HEK293T (cell line): ENCODE measurements around the gene MCRS1.
"Not testable (repeated sequence)": the region's sequence is repeated elsewhere in the genome, so short reads cannot be mapped to it uniquely, and the experiment has no call there.

Experiments used
- CTCF ChIA-PET: fragments of 350-600 bp; formaldehyde crosslinking; extraction: SDS; loops from one replicate; lab custom pipeline; 2021; ENCODE audit warnings: antibody characterized with exemption, inconsistent platforms; lab: Yijun Ruan, JAX
- POLR2A ChIA-PET: fragments of 350-600 bp; formaldehyde crosslinking; extraction: SDS; loops from one replicate; lab custom pipeline; 2020; ENCODE audit warnings: antibody characterized with exemption, inconsistent platforms; lab: Yijun Ruan, JAX
- DNase-seq: peaks from one replicate; pipeline ENCODE4 v3.0.0; 2012; ENCODE audit warnings: mixed read lengths; ENCODE audit errors: extremely low spot score
- ARNT ChIP-seq: fragments of 450-650 bp; IDR thresholded peaks from 2 replicates; pipeline ENCODE4 v1.6.1; 2017; ENCODE audit warnings: mild to moderate bottlenecking
- BHLHE40 ChIP-seq: fragments of 450-650 bp; IDR thresholded peaks from 2 replicates; pipeline ENCODE4 v1.6.1; 2016; ENCODE audit warnings: mild to moderate bottlenecking, moderate library complexity, borderline replicate concordance
- CTBP1 ChIP-seq: fragments of 450-650 bp; IDR thresholded peaks from 2 replicates; pipeline ENCODE4 v1.6.1; 2016; ENCODE audit warnings: borderline replicate concordance
- ELF4 ChIP-seq: fragments of 450-650 bp; IDR thresholded peaks from 2 replicates; pipeline ENCODE4 v1.6.1; 2017; ENCODE audit warnings: antibody characterized with exemption
- FOXA1 ChIP-seq: fragments of 450-650 bp; IDR thresholded peaks from 2 replicates; pipeline ENCODE4 v1.6.1; 2016; ENCODE audit warnings: mild to moderate bottlenecking
- FOXK2 ChIP-seq: fragments of 450-650 bp; IDR thresholded peaks from 2 replicates; pipeline ENCODE4 v1.6.1; 2016; ENCODE audit warnings: mild to moderate bottlenecking
- FOXM1 ChIP-seq: fragments of 450-650 bp; IDR thresholded peaks from 2 replicates; pipeline ENCODE4 v1.6.1; 2017; ENCODE audit warnings: mild to moderate bottlenecking, borderline replicate concordance
- HDGF ChIP-seq: fragments of 450-650 bp; IDR thresholded peaks from 2 replicates; pipeline ENCODE4 v1.6.1; 2017; ENCODE audit warnings: antibody characterized with exemption, borderline replicate concordance
- L3MBTL2 ChIP-seq: fragments of 450-650 bp; conservative IDR thresholded peaks from 2 replicates; pipeline ENCODE4 v1.6.1; 2016; ENCODE audit warnings: mild to moderate bottlenecking
- LEF1 ChIP-seq: fragments of 450-650 bp; IDR thresholded peaks from 2 replicates; pipeline ENCODE4 v1.6.1; 2017; ENCODE audit warnings: mild to moderate bottlenecking, borderline replicate concordance
- NFRKB ChIP-seq: fragments of 450-650 bp; IDR thresholded peaks from 2 replicates; pipeline ENCODE4 v1.6.1; 2016; ENCODE audit warnings: mild to moderate bottlenecking, moderate library complexity
- PKNOX1 ChIP-seq: fragments of 450-650 bp; IDR thresholded peaks from 2 replicates; pipeline ENCODE4 v1.6.1; 2016
- SP1 ChIP-seq: fragments of 450-650 bp; IDR thresholded peaks from 2 replicates; pipeline ENCODE4 v1.6.1; 2017
- SUZ12 ChIP-seq: fragments of 450-650 bp; IDR thresholded peaks from 2 replicates; pipeline ENCODE4 v1.6.1; 2016; ENCODE audit warnings: mild to moderate bottlenecking
- TARDBP ChIP-seq: fragments of 450-650 bp; IDR thresholded peaks from 2 replicates; pipeline ENCODE4 v1.6.1; 2016
- ZNF384 ChIP-seq: fragments of 450-650 bp; IDR thresholded peaks from 2 replicates; pipeline ENCODE4 v1.6.1; 2016

MCRS1 gene

GRCh38 chr12:49609059-49609874 lies 41.3 kb upstream of the MCRS1 start:
- TF ChIP-seq LEF1: no peak
- no peak for TF ChIP-seq BHLHE40
- no peak for TF ChIP-seq ARNT
- TF ChIP-seq TARDBP: no peak
- TF ChIP-seq ZNF384: no peak
- no peak for TF ChIP-seq FOXM1
- TF ChIP-seq FOXA1: no peak
- no peak for TF ChIP-seq NFRKB
- no peak for TF ChIP-seq SP1
- no peak for TF ChIP-seq PKNOX1
- CTCF ChIA-PET: no interaction called here
- POLR2A ChIA-PET: no interaction called here
- no peak for DNase-seq

- DNase-seq: not testable (repeated sequence)
- CTCF ChIA-PET: interaction anchor here (0.7 kb wide), 1 partner anchor 70 kb away, joined by 3 read pairs; no protein-coding TSS in a partner anchor
- POLR2A ChIA-PET: interaction anchor here (0.6 kb wide), 1 partner anchor 18 kb away, joined by 3 read pairs; no protein-coding TSS in a partner anchor
Measured at GRCh38 chr12:49605539-49605938, 37.6 kb upstream of the MCRS1 start, which contains the start of gene FAM186B. Gene FAM186B, minus strand, starts transcription at chr12:49605639. Its CDS starts 162 bp downstream, at chr12:49605477.

- TF ChIP-seq SP1 (no peak), BHLHE40 (no peak), PKNOX1 (no peak), ARNT (no peak), FOXM1 (no peak), TARDBP (no peak), NFRKB (no peak), CTBP1 (no peak), L3MBTL2 (no peak), HDGF (no peak), LEF1 (no peak), ZNF384 (no peak), SUZ12 (no peak), FOXA1 (no peak), ELF4 (no peak), FOXK2 (no peak)
- CTCF ChIA-PET: interaction anchor here (0.7 kb wide), 1 partner anchor 71 kb away, joined by 3 read pairs; no protein-coding TSS in a partner anchor
- DNase-seq: no peak
- POLR2A ChIA-PET: no interaction called here
Measured at GRCh38 chr12:49604856-49605255, 36.9 kb upstream of the MCRS1 start.

- CTCF ChIA-PET: interaction anchor here (0.6 kb wide), 1 partner anchor 8 kb away, joined by 13 read pairs; no protein-coding TSS in a partner anchor
- no peak for DNase-seq
- POLR2A ChIA-PET: no interaction called here
- TF ChIP-seq NFRKB (no peak), BHLHE40 (no peak), HDGF (no peak), L3MBTL2 (no peak), ELF4 (no peak), FOXA1 (no peak), LEF1 (no peak), SP1 (no peak), TARDBP (no peak), ZNF384 (no peak), SUZ12 (no peak), FOXM1 (no peak), PKNOX1 (no peak), CTBP1 (no peak)
Measured at GRCh38 chr12:49603721-49604120, 35.8 kb upstream of the MCRS1 start.

- no peak for TF ChIP-seq FOXA1
- TF ChIP-seq HDGF: no peak
- no peak for TF ChIP-seq SP1
- TF ChIP-seq SUZ12: no peak
- TF ChIP-seq L3MBTL2: no peak
- TF ChIP-seq LEF1: no peak
- no peak for TF ChIP-seq ZNF384
- TF ChIP-seq FOXM1: no peak
- DNase-seq: no peak
- POLR2A ChIA-PET: no interaction called here
- CTCF ChIA-PET: no interaction called here
Measured at GRCh38 chr12:49599961-49600360, 32.0 kb upstream of the MCRS1 start.

GRCh38 chr12:49598527-49598926 lies 30.6 kb upstream of the MCRS1 start:
- ChIA-PET CTCF (interaction anchor here (1.1 kb wide), 1 partner anchor 309 kb away, joined by 3 read pairs; no protein-coding TSS in a partner anchor), POLR2A (no interaction called here)
- DNase-seq: no peak
- TF ChIP-seq FOXM1: no peak
- no peak for TF ChIP-seq TARDBP
- no peak for TF ChIP-seq ARNT
- TF ChIP-seq LEF1: no peak
- TF ChIP-seq L3MBTL2: no peak
- TF ChIP-seq HDGF: no peak
- no peak for TF ChIP-seq SP1
- TF ChIP-seq PKNOX1: no peak
- TF ChIP-seq FOXA1: no peak
- no peak for TF ChIP-seq ELF4
- no peak for TF ChIP-seq SUZ12
- no peak for TF ChIP-seq CTBP1
- TF ChIP-seq ZNF384: no peak
- TF ChIP-seq NFRKB: no peak
- TF ChIP-seq FOXK2: no peak
